PC-3 (cell line): ENCODE measurements around the gene ERGIC1. TPM values are rescaled to one million over a fixed set of nuclear protein-coding genes. Genes with fewer than 3 reads are reported as not detected.

Experiments used
- ATAC-seq: fragments of 200-7000 bp; cut with Tn5 transposase; 2 replicates; pipeline ENCODE4 v1.9.1; 2020; ENCODE audit warnings: mild to moderate bottlenecking, moderate library complexity
- BruUV-seq: library from RNA; stranded (reverse); fragments of 400-500 nt; replicated peaks from 2 replicates; lab custom pipeline; 2021; lab: Mats Ljungman, UMichigan
- CTCF ChIA-PET: fragments of 300-600 bp; sonication (Branson Sonifier 250); formaldehyde crosslinking; loops from one replicate; lab custom pipeline; 2022; ENCODE audit warnings: antibody characterized with exemption; lab: Charles Lee
- POLR2A ChIA-PET: fragments of 300-600 bp; sonication (Branson Sonifier 250); formaldehyde crosslinking; loops from one replicate; lab custom pipeline; 2022; ENCODE audit warnings: antibody characterized with exemption; ENCODE audit not compliant: unreplicated experiment; lab: Charles Lee
- DNase-seq: peaks from one replicate; pipeline ENCODE4 v3.0.0-alpha.2; 2015
- H2AFZ ChIP-seq: fragments of 300-600 bp; sonication (generic); 2 replicates; pipeline ENCODE4 v1.6.0; 2016; ENCODE audit warnings: antibody characterized with exemption, low read length
- H3F3A ChIP-seq: fragments of 300-600 bp; sonication (generic); one replicate; pipeline ENCODE4 v1.6.0; 2017; ENCODE audit warnings: antibody characterized with exemption, low read length, control low read depth, mild to moderate bottlenecking; ENCODE audit not compliant: unreplicated experiment
- H3K27ac ChIP-seq: fragments of 300-600 bp; sonication (generic); 2 replicates; pipeline ENCODE4 v1.5.1; 2016; ENCODE audit warnings: mild to moderate bottlenecking, low read length
- H3K27me3 ChIP-seq: fragments of 300-600 bp; sonication (generic); 2 replicates; pipeline ENCODE4 v1.6.1; 2016; ENCODE audit warnings: low read length, mixed read lengths
- H3K36me3 ChIP-seq: fragments of 300-600 bp; sonication (generic); 2 replicates; pipeline ENCODE4 v1.6.1; 2016; ENCODE audit warnings: low read depth, mixed run types, low read length, mixed read lengths
- H3K4me1 ChIP-seq: fragments of 300-600 bp; sonication (generic); 2 replicates; pipeline ENCODE4 v1.5.1; 2016; ENCODE audit warnings: low read length; ENCODE audit not compliant: insufficient read depth
- H3K4me2 ChIP-seq: fragments of 300-600 bp; sonication (generic); 2 replicates; pipeline ENCODE4 v1.6.0; 2016; ENCODE audit warnings: low read length
- H3K4me3 ChIP-seq: fragments of 300-600 bp; sonication (generic); 2 replicates; pipeline ENCODE4 v1.5.1; 2016; ENCODE audit warnings: mild to moderate bottlenecking, low read length, mixed read lengths
- H3K79me2 ChIP-seq: fragments of 300-600 bp; sonication (generic); 2 replicates; pipeline ENCODE4 v1.6.1; 2017; ENCODE audit warnings: low read length, mixed read lengths
- H3K9ac ChIP-seq: fragments of 300-600 bp; sonication (generic); 2 replicates; pipeline ENCODE4 v1.6.0; 2016; ENCODE audit warnings: mild to moderate bottlenecking, low read length
- H3K9me2 ChIP-seq: fragments of 300-600 bp; sonication (generic); replicated peaks from 2 replicates; pipeline ENCODE4 v1.6.1; 2016; ENCODE audit warnings: mixed run types, low read length, mixed read lengths
- H3K9me3 ChIP-seq: fragments of 300-600 bp; sonication (generic); 2 replicates; pipeline ENCODE4 v1.6.1; 2016; ENCODE audit warnings: low read length, mixed read lengths
- H4K20me1 ChIP-seq: fragments of 300-600 bp; sonication (generic); 2 replicates; pipeline ENCODE4 v1.6.1; 2016; ENCODE audit warnings: low read length, mixed read lengths
- CTCF ChIP-seq: fragments of 300-600 bp; sonication (generic); conservative IDR thresholded peaks from 2 replicates; pipeline ENCODE4 v1.5.1; 2017; ENCODE audit warnings: antibody characterized with exemption, low read depth, mild to moderate bottlenecking, low read length
- EZH2 ChIP-seq: fragments of 300-600 bp; sonication (generic); IDR thresholded peaks from one replicate; pipeline ENCODE4 v1.6.1; 2017; ENCODE audit warnings: antibody characterized with exemption, mild to moderate bottlenecking, low read length; ENCODE audit not compliant: unreplicated experiment
- EZH2phosphoT487 ChIP-seq: fragments of 300-600 bp; sonication (generic); IDR thresholded peaks from 2 replicates; pipeline ENCODE4 v1.6.1; 2018; ENCODE audit warnings: mild to moderate bottlenecking, antibody characterized with exemption, low read length, borderline replicate concordance
- intact Hi-C: fragments of 100-400 bp; cut with micrococcal nuclease; formaldehyde crosslinking; loops from 2 replicates; pipeline ENCODE4 v1.9.0; 2023
- total RNA-seq: library from RNA; depleted of rRNA; stranded (reverse); fragments of >200 nt; gene quantifications from 2 replicates; pipeline ENCODE4 v1.2.3, GENCODE V29; 2014

ERGIC1 gene
- total RNA-seq, 1 experiment from 2014 or later: 148 TPM

GRCh38 chr5:172940268-172941066 lies 106.4 kb downstream of the ERGIC1 start:
- Histone ChIP-seq H3K9me2 (no peaks in the 10 kb centered on the region), H4K20me1 (no peaks in the 10 kb centered on the region), H3K4me3 (no peak overlapping the region), H3K9me3 (no peaks in the 10 kb centered on the region), H3K9ac (no peak overlapping the region), H3K36me3 (no peaks in the 10 kb centered on the region; the same call in 1 of the 2 replicates), H3F3A (no peaks in the 10 kb centered on the region), H3K4me1 (no peaks in the 10 kb centered on the region), H3K4me2 (no peak overlapping the region), H3K27me3 (no peaks in the 10 kb centered on the region), H2AFZ (no peak overlapping the region), H3K79me2 (no peaks in the 10 kb centered on the region), H3K27ac (no peak overlapping the region)
- BruUV-seq: no TSS peak
- ATAC-seq (no peak), DNase-seq (no peak)
- POLR2A ChIA-PET: no interaction called here
- intact Hi-C loops: no loop called here
- CTCF ChIA-PET: interaction anchor here (0.5 kb wide), 1 partner anchor 479 kb away, joined by 4 read pairs; no protein-coding TSS in a partner anchor
- no peak for TF ChIP-seq EZH2phosphoT487
- TF ChIP-seq CTCF: no peak
- no peak for TF ChIP-seq EZH2

GRCh38 chr5:172941067-172941516 lies 107.0 kb downstream of the ERGIC1 start:
- no peaks in the 10 kb centered on the region for H3F3A ChIP-seq
- no peaks in the 10 kb centered on the region for H3K4me1 ChIP-seq
- H3K27me3 ChIP-seq: no peaks in the 10 kb centered on the region
- no peak for ATAC-seq
- ChIA-PET CTCF (no interaction called here), POLR2A (no interaction called here)
- H3K36me3 ChIP-seq: no peaks in the 10 kb centered on the region; the same call in 1 of the 2 replicates
- no peak overlapping the region for H3K4me2 ChIP-seq
- H3K9ac ChIP-seq: no peak overlapping the region
- H3K9me3 ChIP-seq: no peaks in the 10 kb centered on the region
- no peak overlapping the region for H2AFZ ChIP-seq
- no peaks in the 10 kb centered on the region for H3K9me2 ChIP-seq
- intact Hi-C loops: no loop called here
- no peak overlapping the region for H3K4me3 ChIP-seq
- H3K27ac ChIP-seq: no peak overlapping the region
- no peak for TF ChIP-seq CTCF
- TF ChIP-seq EZH2: no peak
- TF ChIP-seq EZH2phosphoT487: no peak
- no peak for DNase-seq
- no TSS peak for BruUV-seq
- no peaks in the 10 kb centered on the region for H3K79me2 ChIP-seq
- no peaks in the 10 kb centered on the region for H4K20me1 ChIP-seq

- no peak overlapping the region for H3K27ac ChIP-seq
- H3K79me2 ChIP-seq: no peaks in the 10 kb centered on the region
- no peaks in the 10 kb centered on the region for H3K27me3 ChIP-seq
- DNase-seq (no peak), ATAC-seq (no peak)
- intact Hi-C loops: no loop called here
- no peak overlapping the region for H3K9ac ChIP-seq
- H3K9me2 ChIP-seq: no peaks in the 10 kb centered on the region
- no peak overlapping the region for H2AFZ ChIP-seq
- H3F3A ChIP-seq: no peaks in the 10 kb centered on the region
- no peaks in the 10 kb centered on the region for H4K20me1 ChIP-seq
- POLR2A ChIA-PET: no interaction called here
- no peaks in the 10 kb centered on the region; the same call in none of the 2 replicates for H3K36me3 ChIP-seq
- TF ChIP-seq EZH2 (no peak), CTCF (no peak), EZH2phosphoT487 (no peak)
- no peaks in the 10 kb centered on the region for H3K9me3 ChIP-seq
- H3K4me2 ChIP-seq: no peak overlapping the region
- BruUV-seq: no TSS peak
- H3K4me3 ChIP-seq: no peak overlapping the region
- H3K4me1 ChIP-seq: no peaks in the 10 kb centered on the region
- CTCF ChIA-PET: no interaction called here
Observed at GRCh38 chr5:172942556-172942955, 108.5 kb downstream of the ERGIC1 start.
